Neural cell (in vitro differentiated cells): Measurements from ENCODE around the gene CACNA1H. TPM values are rescaled to one million over a fixed set of nuclear protein-coding genes. Genes with fewer than 3 reads are reported as not detected.

ENCODE experiments used
- H2AFZ ChIP-seq: fragments of 200-600, 300-800 bp; sonication (generic), shearing (Covaris generic); 2 replicates; pipeline ENCODE4 v1.6.0; 2014; ENCODE audit warnings: low read depth, mild to moderate bottlenecking, antibody characterized with exemption, low read length, moderate library complexity
- H3F3A ChIP-seq: fragments of 200-600 bp; shearing (Covaris generic); 2 replicates; pipeline ENCODE4 v1.6.1; 2016; ENCODE audit warnings: mild to moderate bottlenecking, moderate library complexity, mixed read lengths, antibody characterized with exemption, low read length; ENCODE audit not compliant: insufficient read depth, poor library complexity, severe bottlenecking
- H3K27ac ChIP-seq: fragments of 200-600, 300-800 bp; sonication (generic), shearing (Covaris generic); 2 replicates; pipeline ENCODE4 v1.5.1; 2014; ENCODE audit warnings: mild to moderate bottlenecking, low read length, moderate library complexity
- H3K27me3 ChIP-seq: fragments of 300-800, 200-600 bp; sonication (generic), shearing (Covaris generic); 2 replicates; pipeline ENCODE4 v1.6.0; 2014; ENCODE audit warnings: mild to moderate bottlenecking, low read depth, low read length, moderate library complexity; ENCODE audit not compliant: insufficient read depth
- H3K36me3 ChIP-seq: fragments of 300-800, 200-600 bp; sonication (generic), shearing (Covaris generic); 2 replicates; pipeline ENCODE4 v1.5.1; 2014; ENCODE audit warnings: mild to moderate bottlenecking, antibody characterized with exemption, low read length, moderate library complexity; ENCODE audit not compliant: insufficient read depth
- H3K4me2 ChIP-seq: fragments of 300-800, 200-600 bp; sonication (generic), shearing (Covaris generic); 2 replicates; pipeline ENCODE4 v1.6.0; 2014; ENCODE audit warnings: mild to moderate bottlenecking, low read length
- H3K4me3 ChIP-seq: fragments of 300-800, 200-600 bp; sonication (generic), shearing (Covaris generic); 2 replicates; pipeline ENCODE4 v1.5.1; 2014; ENCODE audit warnings: mild to moderate bottlenecking, low read length, moderate library complexity
- H3K79me2 ChIP-seq: fragments of 200-600 bp; shearing (Covaris generic); replicated peaks from 2 replicates; pipeline ENCODE4 v1.6.0; 2014; ENCODE audit warnings: mild to moderate bottlenecking, low read length, moderate library complexity; ENCODE audit not compliant: insufficient read depth
- H3K9ac ChIP-seq: fragments of 300-800, 200-600 bp; sonication (generic), shearing (Covaris generic); 2 replicates; pipeline ENCODE4 v1.6.1; 2016; ENCODE audit warnings: mild to moderate bottlenecking, low read length, mixed read lengths
- H3K9me2 ChIP-seq: fragments of 200-600 bp; shearing (Covaris generic); 2 replicates; pipeline ENCODE4 v1.6.1; 2016; ENCODE audit warnings: mild to moderate bottlenecking, low read length, mixed read lengths; ENCODE audit not compliant: insufficient read depth
- H3K9me3 ChIP-seq: fragments of 200-600, 300-800 bp; sonication (generic), shearing (Covaris generic); 2 replicates; pipeline ENCODE4 v1.6.1; 2016; ENCODE audit warnings: mild to moderate bottlenecking, mixed run types, low read length, moderate library complexity, mixed read lengths
- H4K20me1 ChIP-seq: fragments of 200-600 bp; shearing (Covaris generic); 2 replicates; pipeline ENCODE4 v1.6.1; 2016; ENCODE audit warnings: mild to moderate bottlenecking, mixed run types; ENCODE audit not compliant: insufficient read depth
- EP300 ChIP-seq: fragments of 450-650 bp; conservative IDR thresholded peaks from 2 replicates; pipeline ENCODE4 v1.6.1; 2014; ENCODE audit warnings: antibody characterized with exemption, mild to moderate bottlenecking, moderate library complexity; ENCODE audit not compliant: poor library complexity, severe bottlenecking
- EZH2 ChIP-seq: fragments of 200-600, 300-800 bp; shearing (Covaris generic), sonication (generic); IDR thresholded peaks from 2 replicates; pipeline ENCODE4 v1.6.1; 2014; ENCODE audit warnings: antibody characterized with exemption, low read length, borderline replicate concordance, mild to moderate bottlenecking; ENCODE audit not compliant: insufficient read depth, poor library complexity, severe bottlenecking
- MXI1 ChIP-seq: fragments of 450-650 bp; conservative IDR thresholded peaks from 2 replicates; pipeline ENCODE4 v1.6.1; 2014; ENCODE audit warnings: antibody characterized with exemption, mild to moderate bottlenecking; ENCODE audit not compliant: poor library complexity, severe bottlenecking
- POLR2AphosphoS5 ChIP-seq: IDR thresholded peaks from 2 replicates; pipeline ENCODE4 v1.6.1; 2012
- RAD21 ChIP-seq: fragments of 450-650 bp; conservative IDR thresholded peaks from 2 replicates; pipeline ENCODE4 v1.6.1; 2014; ENCODE audit warnings: antibody characterized with exemption, mild to moderate bottlenecking, moderate library complexity
- REST ChIP-seq: IDR thresholded peaks from 2 replicates; pipeline ENCODE4 v1.6.1; 2012; ENCODE audit warnings: borderline replicate concordance
- SMC3 ChIP-seq: fragments of 450-650 bp; conservative IDR thresholded peaks from 2 replicates; pipeline ENCODE4 v1.6.1; 2014; ENCODE audit warnings: antibody characterized with exemption, mild to moderate bottlenecking, moderate library complexity; ENCODE audit not compliant: poor library complexity
- TAF1 ChIP-seq: IDR thresholded peaks from 2 replicates; pipeline ENCODE4 v1.6.1; 2012; ENCODE audit warnings: low read depth
- polyA plus RNA-seq: library from polyadenylated mRNA; depleted of rRNA; stranded (reverse); fragments of >200 nt; gene quantifications from 2 replicates; pipeline ENCODE4 v1.2.3, GENCODE V29; 2014
- TF ChIP-seq, protein P1 (sequence below): fragments of 450-650 bp; IDR thresholded peaks from 2 replicates; pipeline ENCODE4 v1.5.1; 2014; ENCODE audit warnings: antibody characterized with exemption, mild to moderate bottlenecking, moderate library complexity; ENCODE audit not compliant: poor library complexity, severe bottlenecking

Gene CACNA1H
- polyA plus RNA-seq, 1 donor from 2014 or later: 27.7 TPM

GRCh38 chr16:1264345-1265089 lies 111.6 kb downstream of the CACNA1H start:
- Histone ChIP-seq H3K27me3 (peaks cover 6% of the 10 kb centered on the region), H3K79me2 (no peaks in the 10 kb centered on the region), H3K36me3 (no peaks in the 10 kb centered on the region), H3F3A (no peaks in the 10 kb centered on the region), H3K9ac (no peak overlapping the region), H3K9me2 (no peaks in the 10 kb centered on the region), H3K4me3 (no peak overlapping the region), H3K27ac (no peak overlapping the region), H3K9me3 (no peaks in the 10 kb centered on the region), H3K4me2 (no peak overlapping the region), H2AFZ (no peak overlapping the region), H4K20me1 (no peaks in the 10 kb centered on the region)
- TF ChIP-seq RAD21 (no peak), EP300 (no peak), SMC3 (no peak), MXI1 (no peak), REST (no peak), EZH2 (no peak), TAF1 (no peak), POLR2AphosphoS5 (no peak)
- TF ChIP-seq, protein P1, sequence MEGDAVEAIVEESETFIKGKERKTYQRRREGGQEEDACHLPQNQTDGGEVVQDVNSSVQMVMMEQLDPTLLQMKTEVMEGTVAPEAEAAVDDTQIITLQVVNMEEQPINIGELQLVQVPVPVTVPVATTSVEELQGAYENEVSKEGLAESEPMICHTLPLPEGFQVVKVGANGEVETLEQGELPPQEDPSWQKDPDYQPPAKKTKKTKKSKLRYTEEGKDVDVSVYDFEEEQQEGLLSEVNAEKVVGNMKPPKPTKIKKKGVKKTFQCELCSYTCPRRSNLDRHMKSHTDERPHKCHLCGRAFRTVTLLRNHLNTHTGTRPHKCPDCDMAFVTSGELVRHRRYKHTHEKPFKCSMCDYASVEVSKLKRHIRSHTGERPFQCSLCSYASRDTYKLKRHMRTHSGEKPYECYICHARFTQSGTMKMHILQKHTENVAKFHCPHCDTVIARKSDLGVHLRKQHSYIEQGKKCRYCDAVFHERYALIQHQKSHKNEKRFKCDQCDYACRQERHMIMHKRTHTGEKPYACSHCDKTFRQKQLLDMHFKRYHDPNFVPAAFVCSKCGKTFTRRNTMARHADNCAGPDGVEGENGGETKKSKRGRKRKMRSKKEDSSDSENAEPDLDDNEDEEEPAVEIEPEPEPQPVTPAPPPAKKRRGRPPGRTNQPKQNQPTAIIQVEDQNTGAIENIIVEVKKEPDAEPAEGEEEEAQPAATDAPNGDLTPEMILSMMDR: no peak

DNA sequence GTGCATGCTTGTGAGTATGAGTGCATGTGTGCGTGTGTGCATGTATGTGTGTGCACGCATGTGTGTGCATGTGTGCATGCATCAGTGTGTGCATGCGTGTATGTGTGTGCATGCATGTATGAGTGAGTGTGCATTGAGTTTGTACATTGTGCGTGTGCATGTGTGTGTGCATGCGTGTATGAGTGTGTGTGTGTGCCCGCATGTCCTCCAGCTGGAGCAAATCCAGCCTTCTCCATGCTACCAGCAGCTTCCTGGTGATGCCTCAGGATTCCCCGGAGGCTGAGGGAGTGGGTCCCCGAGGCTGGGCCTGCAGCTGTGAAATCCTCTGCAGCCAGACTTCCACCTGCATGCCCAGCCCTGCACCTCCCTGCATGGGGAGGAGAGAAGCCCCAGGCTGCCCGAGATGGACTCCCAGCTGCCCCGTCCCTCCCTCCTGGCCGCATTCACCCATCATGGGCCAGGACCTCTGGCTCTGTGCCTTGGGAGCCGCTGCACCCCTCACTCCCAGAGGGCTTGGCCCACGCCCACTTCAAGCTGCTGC lies 112.3 kb downstream of the CACNA1H start:
- H3K36me3 ChIP-seq: no peaks in the 10 kb centered on the region
- H3K4me2 ChIP-seq: no peak overlapping the region
- no peaks in the 10 kb centered on the region for H3K79me2 ChIP-seq
- no peaks in the 10 kb centered on the region for H3K9me3 ChIP-seq
- H2AFZ ChIP-seq: no peak overlapping the region
- no peak overlapping the region for H3K9ac ChIP-seq
- H3K27me3 ChIP-seq: peaks cover under 1% of the 10 kb centered on the region
- TF ChIP-seq EP300 (no peak), MXI1 (no peak), POLR2AphosphoS5 (no peak)
- TF ChIP-seq, protein P1: no peak
- H3K27ac ChIP-seq: no peak overlapping the region
- no peaks in the 10 kb centered on the region for H3F3A ChIP-seq
- H3K4me3 ChIP-seq: no peak overlapping the region
- no peaks in the 10 kb centered on the region for H4K20me1 ChIP-seq
- H3K9me2 ChIP-seq: no peaks in the 10 kb centered on the region
